T1000 (cell line): Measurements from ENCODE around the gene GSK3B.
"Not testable (repeated sequence)": the region's sequence is repeated elsewhere in the genome, so short reads cannot be mapped to it uniquely, and the experiment has no call there.

Experiments
- DNase-seq: peaks from one replicate; lab custom pipeline; 2025; ENCODE audit warnings: mixed read lengths; lab: John Stamatoyannopoulos, UW

Gene GSK3B

GRCh38 chr3:120005741-120006140 lies 88.5 kb downstream of the GSK3B start:
- not testable (repeated sequence) for DNase-seq

GRCh38 chr3:120004008-120004498 lies 90.2 kb downstream of the GSK3B start:
- not testable (repeated sequence) for DNase-seq

GRCh38 chr3:119998166-119998565 lies 96.1 kb downstream of the GSK3B start:
- no peak for DNase-seq

- no peak for DNase-seq
Measured at GRCh38 chr3:119990888-119991287, 103.4 kb downstream of the GSK3B start.

- DNase-seq, result no peak
Measured at GRCh38 chr3:119989981-119990655, 104.1 kb downstream of the GSK3B start.

GRCh38 chr3:119986812-119987211 lies 107.4 kb downstream of the GSK3B start:
- DNase-seq, result not testable (repeated sequence)

- DNase-seq, result no peak
Measured at GRCh38 chr3:119981386-119981785, 112.9 kb downstream of the GSK3B start.

GRCh38 chr3:119978554-119979208 lies 115.6 kb downstream of the GSK3B start:
- no peak for DNase-seq

- DNase-seq, result no peak
Measured at GRCh38 chr3:119977353-119977752, 116.9 kb downstream of the GSK3B start.

GRCh38 chr3:119976214-119976613 lies 118.0 kb downstream of the GSK3B start:
- no peak for DNase-seq

- DNase-seq, result no peak
Measured at GRCh38 chr3:119974656-119975055, 119.6 kb downstream of the GSK3B start.

GRCh38 chr3:119973018-119973646 lies 121.1 kb downstream of the GSK3B start:
- no peak for DNase-seq

GRCh38 chr3:119969759-119970158 lies 124.5 kb downstream of the GSK3B start:
- no peak for DNase-seq

GRCh38 chr3:119967353-119968006 lies 126.8 kb downstream of the GSK3B start:
- no peak for DNase-seq

GRCh38 chr3:119965692-119966091 lies 128.6 kb downstream of the GSK3B start:
- no peak for DNase-seq

GRCh38 chr3:119964294-119964693 lies 130.0 kb downstream of the GSK3B start:
- no peak for DNase-seq

GRCh38 chr3:119955972-119956371 lies 138.3 kb downstream of the GSK3B start:
- DNase-seq, result no peak

- DNase-seq, result no peak
Measured at GRCh38 chr3:119950666-119951325, 143.5 kb downstream of the GSK3B start.

- DNase-seq, result no peak
Measured at GRCh38 chr3:119945291-119945690, 149.0 kb downstream of the GSK3B start.

GRCh38 chr3:119944091-119944490 lies 150.2 kb downstream of the GSK3B start:
- DNase-seq, result no peak

GRCh38 chr3:119939077-119939476 lies 155.2 kb downstream of the GSK3B start:
- DNase-seq, result no peak

- DNase-seq, result no peak
Measured at GRCh38 chr3:119937229-119937628, 157.0 kb downstream of the GSK3B start.
